ENCODE results near the gene DRD2.

Gene DRD2

DNA sequence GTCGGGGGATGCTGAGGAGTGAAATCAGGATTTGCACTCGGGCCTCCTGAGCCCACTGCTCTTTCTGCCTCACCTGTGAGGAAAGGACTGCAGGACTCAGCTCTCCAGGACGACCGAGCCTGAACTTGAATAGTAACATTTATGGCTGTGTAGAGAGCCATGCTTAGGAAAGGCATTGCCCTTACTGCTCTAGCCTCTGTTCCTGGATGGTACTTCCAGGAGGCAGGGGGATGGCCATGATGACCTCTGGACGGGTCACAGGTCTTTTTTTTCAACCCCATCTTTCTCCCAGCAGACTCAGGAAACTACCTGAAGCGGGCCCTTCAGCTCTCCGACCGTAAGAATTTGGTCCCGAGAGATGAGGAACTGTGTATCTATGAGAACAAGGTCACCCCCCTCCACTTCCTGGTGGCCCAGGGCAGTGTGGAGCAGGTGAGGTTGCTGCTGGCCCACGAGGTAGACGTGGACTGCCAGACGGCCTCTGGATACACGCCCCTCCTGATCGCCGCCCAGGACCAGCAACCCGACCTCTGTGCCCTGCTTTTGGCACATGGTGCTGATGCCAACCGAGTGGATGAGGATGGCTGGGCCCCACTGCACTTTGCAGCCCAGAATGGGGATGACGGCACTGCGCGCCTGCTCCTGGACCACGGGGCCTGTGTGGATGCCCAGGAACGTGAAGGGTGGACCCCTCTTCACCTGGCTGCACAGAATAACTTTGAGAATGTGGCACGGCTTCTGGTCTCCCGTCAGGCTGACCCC, 76.3 kb downstream of the DRD2 start:
- peaks cover 14% of the 10 kb centered on the region for H3K27me3 ChIP-seq (ENCODE audit: insufficient read depth, low read length)

DNA sequence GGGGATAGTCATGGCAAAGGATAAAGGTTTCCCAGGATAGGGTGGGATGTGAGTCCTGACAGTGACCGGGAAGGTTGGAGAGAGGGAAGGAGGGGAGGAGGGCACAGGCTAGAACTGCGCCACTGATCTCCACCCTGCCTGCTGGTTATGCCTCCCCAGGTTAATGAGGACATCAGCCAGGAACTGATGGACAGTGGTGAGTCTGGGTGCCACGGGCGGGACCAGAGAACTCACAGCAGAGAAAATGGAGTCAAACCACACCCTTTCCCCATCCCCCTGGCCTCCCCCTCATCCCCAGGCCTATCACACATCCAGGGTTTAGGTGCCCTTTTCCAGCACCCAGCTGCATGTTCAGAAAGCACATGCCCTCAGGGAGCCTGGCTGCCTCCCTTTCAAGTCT, 77.4 kb downstream of the DRD2 start:
- H3K9me3 ChIP-seq (ENCODE audit: low read length): no peaks in the 10 kb centered on the region
- no peaks in the 10 kb centered on the region for H3K4me1 ChIP-seq (ENCODE audit: insufficient read depth, low read length)
- peaks cover 20% of the 10 kb centered on the region for H3K27me3 ChIP-seq (ENCODE audit: insufficient read depth, low read length)
- no peaks in the 10 kb centered on the region for H3K36me3 ChIP-seq (ENCODE audit: insufficient read depth, low read length)
- H3K4me3 ChIP-seq (ENCODE audit: low read length): no peak overlapping the region
- no peak overlapping the region for H2AFZ ChIP-seq (ENCODE audit: low read depth, low read length)

More for the DNA sequence above, 76.3 kb downstream of the DRD2 start:
- no peaks in the 10 kb centered on the region for H3K9me3 ChIP-seq (ENCODE audit: low read length)
- H3K36me3 ChIP-seq (ENCODE audit: insufficient read depth, low read length): no peaks in the 10 kb centered on the region
- H3K4me1 ChIP-seq (ENCODE audit: insufficient read depth, low read length): no peaks in the 10 kb centered on the region
- no peak overlapping the region for H2AFZ ChIP-seq (ENCODE audit: low read depth, low read length)
- no peak overlapping the region for H3K4me3 ChIP-seq (ENCODE audit: low read length)

DNA sequence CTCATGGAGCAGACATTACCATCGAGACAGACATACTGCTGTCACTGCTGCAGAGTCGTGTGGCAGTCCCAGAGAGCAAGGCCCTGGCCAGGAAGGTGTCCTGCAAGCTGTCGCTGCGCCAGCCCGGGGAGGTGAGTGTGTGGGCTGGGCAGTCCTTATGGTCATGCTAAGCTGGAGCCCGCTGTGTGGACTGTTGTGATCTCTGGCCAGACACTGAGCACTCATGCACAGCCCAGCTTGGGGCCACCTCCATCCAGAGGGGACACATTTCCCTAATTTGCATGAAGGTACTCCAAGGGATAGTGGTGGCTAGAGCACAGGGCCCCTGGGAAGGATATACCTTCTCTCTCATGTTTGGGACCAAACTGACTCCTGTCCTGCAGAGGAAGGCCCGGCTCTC, 78.0 kb downstream of the DRD2 start:
- Histone ChIP-seq H2AFZ (ENCODE audit: low read depth, low read length) (no peak overlapping the region), H3K27me3 (ENCODE audit: insufficient read depth, low read length) (peaks cover 20% of the 10 kb centered on the region), H3K4me1 (ENCODE audit: insufficient read depth, low read length) (no peaks in the 10 kb centered on the region), H3K9me3 (ENCODE audit: low read length) (no peaks in the 10 kb centered on the region), H3K36me3 (ENCODE audit: insufficient read depth, low read length) (no peaks in the 10 kb centered on the region), H3K4me3 (ENCODE audit: low read length) (no peak overlapping the region)

DNA sequence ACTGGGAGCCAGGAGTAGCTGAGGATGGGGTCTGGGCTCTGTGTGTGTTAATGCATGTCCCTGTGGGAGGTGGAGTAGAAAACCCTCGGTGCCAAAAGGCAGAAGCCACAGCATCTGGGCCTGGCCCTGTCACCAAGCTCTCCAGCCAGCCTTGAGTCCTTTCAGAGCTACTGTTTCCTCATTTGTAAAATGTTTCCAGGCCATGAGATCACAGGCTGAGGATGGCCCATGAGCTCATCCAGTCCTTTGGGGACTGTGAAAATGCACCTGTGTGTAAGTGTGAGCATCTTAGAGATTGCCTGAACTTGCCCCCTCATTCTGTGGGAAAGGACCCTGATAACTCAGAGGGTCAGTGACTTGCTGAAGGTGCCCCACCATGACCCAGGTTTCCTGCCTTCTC, 78.5 kb downstream of the DRD2 start:
- H3K4me1 ChIP-seq (ENCODE audit: insufficient read depth, low read length): no peaks in the 10 kb centered on the region
- H3K4me3 ChIP-seq (ENCODE audit: low read length): no peak overlapping the region
- no peaks in the 10 kb centered on the region for H3K9me3 ChIP-seq (ENCODE audit: low read length)
- no peaks in the 10 kb centered on the region for H3K36me3 ChIP-seq (ENCODE audit: insufficient read depth, low read length)
- no peak overlapping the region for H2AFZ ChIP-seq (ENCODE audit: low read depth, low read length)
- H3K27me3 ChIP-seq (ENCODE audit: insufficient read depth, low read length): peaks cover 22% of the 10 kb centered on the region

DNA sequence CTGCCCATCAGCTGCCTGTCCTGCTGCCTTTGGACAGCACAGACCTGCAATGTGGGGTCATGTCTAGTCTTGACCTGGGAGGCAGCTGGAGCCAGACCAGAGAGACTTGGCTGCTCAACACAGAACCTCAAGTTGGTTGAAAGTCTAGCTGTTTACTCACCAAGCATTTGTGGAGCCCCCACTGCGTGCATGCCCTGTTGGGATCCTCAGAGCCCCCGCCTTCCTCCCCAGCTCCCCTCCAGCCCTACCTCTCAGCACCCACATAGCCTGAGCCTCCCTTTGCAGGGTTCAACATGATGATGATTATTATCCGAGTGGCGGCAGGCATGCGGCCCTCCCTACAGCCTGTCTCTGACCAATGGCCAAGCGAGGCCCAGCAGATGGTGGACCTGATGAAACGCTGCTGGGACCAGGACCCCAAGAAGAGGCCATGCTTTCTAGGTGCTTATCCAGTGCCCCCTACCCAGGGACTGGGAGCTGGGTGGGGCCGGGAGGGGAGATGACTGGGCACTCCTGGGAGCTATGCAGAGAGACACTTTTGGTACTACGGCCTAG, 79.3 kb downstream of the DRD2 start:
- no peaks in the 10 kb centered on the region for H3K9me3 ChIP-seq (ENCODE audit: low read length)
- H3K4me3 ChIP-seq (ENCODE audit: low read length): no peak overlapping the region
- H3K4me1 ChIP-seq (ENCODE audit: insufficient read depth, low read length): no peaks in the 10 kb centered on the region
- H3K27me3 ChIP-seq (ENCODE audit: insufficient read depth, low read length): peaks cover 27% of the 10 kb centered on the region
- H2AFZ ChIP-seq (ENCODE audit: low read depth, low read length): no peak overlapping the region
- H3K36me3 ChIP-seq (ENCODE audit: insufficient read depth, low read length): no peaks in the 10 kb centered on the region

DNA sequence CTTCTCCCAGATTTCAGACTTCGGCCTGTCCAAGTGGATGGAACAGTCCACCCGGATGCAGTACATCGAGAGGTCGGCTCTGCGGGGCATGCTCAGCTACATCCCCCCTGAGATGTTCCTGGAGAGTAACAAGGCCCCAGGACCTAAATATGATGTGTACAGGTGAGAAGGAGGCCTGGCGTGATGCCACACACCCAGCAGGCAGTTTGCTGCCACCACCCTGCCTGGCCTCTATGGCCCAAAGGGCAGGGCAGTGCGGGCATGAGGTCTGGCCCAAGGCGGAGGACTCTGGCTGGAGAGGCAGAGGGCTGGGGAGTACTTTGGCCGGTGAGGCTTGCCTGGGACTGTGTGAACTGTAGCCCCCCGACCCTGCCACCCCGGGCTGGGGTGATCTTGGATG, 80.3 kb downstream of the DRD2 start:
- H3K4me3 ChIP-seq (ENCODE audit: low read length): no peak overlapping the region
- H3K4me1 ChIP-seq (ENCODE audit: insufficient read depth, low read length): no peaks in the 10 kb centered on the region
- no peaks in the 10 kb centered on the region for H3K36me3 ChIP-seq (ENCODE audit: insufficient read depth, low read length)
- H3K27me3 ChIP-seq (ENCODE audit: insufficient read depth, low read length): peaks cover 25% of the 10 kb centered on the region
- H2AFZ ChIP-seq (ENCODE audit: low read depth, low read length): no peak overlapping the region
- no peaks in the 10 kb centered on the region for H3K9me3 ChIP-seq (ENCODE audit: low read length)

DNA sequence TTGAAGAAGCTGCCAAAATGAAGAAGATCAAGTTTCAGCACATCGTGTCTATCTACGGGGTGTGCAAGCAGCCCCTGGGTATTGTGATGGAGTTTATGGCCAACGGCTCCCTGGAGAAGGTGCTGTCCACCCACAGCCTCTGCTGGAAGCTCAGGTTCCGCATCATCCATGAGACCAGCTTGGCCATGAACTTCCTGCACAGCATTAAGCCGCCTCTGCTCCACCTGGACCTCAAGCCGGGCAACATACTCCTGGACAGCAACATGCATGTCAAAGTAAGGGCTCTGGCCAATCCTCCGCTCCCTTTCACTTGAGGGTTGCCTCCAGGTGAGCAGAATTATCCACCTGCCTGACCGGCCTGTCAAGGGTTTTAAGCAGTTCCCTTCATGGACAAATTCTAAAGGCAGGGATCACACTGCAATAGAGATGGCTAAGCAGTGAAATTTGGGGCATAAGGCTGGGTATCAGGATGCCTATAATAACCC, 81.7 kb downstream of the DRD2 start:
- Histone ChIP-seq H3K27me3 (ENCODE audit: insufficient read depth, low read length) (peaks cover 26% of the 10 kb centered on the region), H2AFZ (ENCODE audit: low read depth, low read length) (no peak overlapping the region), H3K9me3 (ENCODE audit: low read length) (no peaks in the 10 kb centered on the region), H3K4me3 (ENCODE audit: low read length) (no peak overlapping the region), H3K36me3 (ENCODE audit: insufficient read depth, low read length) (no peaks in the 10 kb centered on the region), H3K4me1 (ENCODE audit: insufficient read depth, low read length) (no peaks in the 10 kb centered on the region)

DNA sequence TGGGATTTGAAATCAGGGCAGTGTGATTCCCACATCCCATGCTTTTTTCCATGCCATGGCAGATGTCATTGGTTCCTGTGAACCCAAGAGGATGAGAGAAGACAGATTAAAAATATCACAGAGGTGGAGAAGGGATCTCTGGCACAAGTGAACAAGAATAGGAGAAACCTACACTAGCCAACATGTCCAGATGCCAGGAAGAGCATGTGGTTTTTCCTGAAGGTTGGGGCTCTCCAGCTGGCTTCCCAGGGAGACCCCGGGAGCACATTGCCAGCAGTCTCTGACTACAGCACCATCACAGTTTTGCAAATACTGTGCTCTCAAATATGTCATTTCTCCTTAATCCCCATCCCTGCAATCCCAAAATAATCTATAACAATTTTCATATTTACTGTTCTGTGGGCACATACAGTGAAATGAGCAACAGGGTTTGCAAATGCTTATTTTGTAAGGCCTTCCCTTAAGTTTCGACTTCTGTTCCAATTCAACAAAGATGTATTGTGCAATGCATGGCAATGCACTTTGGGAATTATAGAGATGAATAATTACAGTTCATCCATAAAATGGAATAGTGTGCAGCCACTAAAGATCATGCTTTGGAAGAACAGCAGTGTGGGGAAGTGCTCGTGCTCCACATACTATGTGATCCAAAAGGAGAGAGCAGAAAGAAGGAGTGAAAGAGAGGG, 82.8 kb downstream of the DRD2 start:
- H3K9me3 ChIP-seq (ENCODE audit: low read length): peaks cover 2% of the 10 kb centered on the region
- H3K4me1 ChIP-seq (ENCODE audit: insufficient read depth, low read length): no peaks in the 10 kb centered on the region
- no peak overlapping the region for H2AFZ ChIP-seq (ENCODE audit: low read depth, low read length)
- H3K36me3 ChIP-seq (ENCODE audit: insufficient read depth, low read length): no peaks in the 10 kb centered on the region
- H3K27me3 ChIP-seq (ENCODE audit: insufficient read depth, low read length): peaks cover 35% of the 10 kb centered on the region
- no peak overlapping the region for H3K4me3 ChIP-seq (ENCODE audit: low read length)

DNA sequence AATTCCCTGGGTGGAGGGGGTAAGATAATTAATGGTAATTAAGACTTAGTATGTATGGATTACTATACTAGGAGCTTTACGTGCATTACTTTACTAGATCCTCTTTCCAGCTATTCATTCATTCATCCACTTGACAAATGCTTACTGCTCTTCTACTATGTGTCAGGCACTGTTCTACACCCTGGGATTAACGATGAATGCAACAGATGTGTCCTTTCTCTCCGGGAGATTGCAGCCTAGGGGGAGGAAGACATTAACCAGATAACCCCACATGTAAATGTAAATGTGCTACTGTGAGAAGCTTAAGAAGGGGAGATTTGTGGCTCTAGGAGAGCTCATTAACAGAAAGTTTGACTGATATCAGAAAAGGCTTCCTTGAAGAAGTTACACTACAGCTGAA, 85.9 kb downstream of the DRD2 start:
- no peak overlapping the region for H2AFZ ChIP-seq (ENCODE audit: low read depth, low read length)
- H3K27me3 ChIP-seq (ENCODE audit: insufficient read depth, low read length): peaks cover 43% of the 10 kb centered on the region
- H3K4me1 ChIP-seq (ENCODE audit: insufficient read depth, low read length): no peaks in the 10 kb centered on the region
- H3K36me3 ChIP-seq (ENCODE audit: insufficient read depth, low read length): no peaks in the 10 kb centered on the region
- no peak overlapping the region for H3K4me3 ChIP-seq (ENCODE audit: low read length)
- peaks cover 2% of the 10 kb centered on the region for H3K9me3 ChIP-seq (ENCODE audit: low read length)

DNA sequence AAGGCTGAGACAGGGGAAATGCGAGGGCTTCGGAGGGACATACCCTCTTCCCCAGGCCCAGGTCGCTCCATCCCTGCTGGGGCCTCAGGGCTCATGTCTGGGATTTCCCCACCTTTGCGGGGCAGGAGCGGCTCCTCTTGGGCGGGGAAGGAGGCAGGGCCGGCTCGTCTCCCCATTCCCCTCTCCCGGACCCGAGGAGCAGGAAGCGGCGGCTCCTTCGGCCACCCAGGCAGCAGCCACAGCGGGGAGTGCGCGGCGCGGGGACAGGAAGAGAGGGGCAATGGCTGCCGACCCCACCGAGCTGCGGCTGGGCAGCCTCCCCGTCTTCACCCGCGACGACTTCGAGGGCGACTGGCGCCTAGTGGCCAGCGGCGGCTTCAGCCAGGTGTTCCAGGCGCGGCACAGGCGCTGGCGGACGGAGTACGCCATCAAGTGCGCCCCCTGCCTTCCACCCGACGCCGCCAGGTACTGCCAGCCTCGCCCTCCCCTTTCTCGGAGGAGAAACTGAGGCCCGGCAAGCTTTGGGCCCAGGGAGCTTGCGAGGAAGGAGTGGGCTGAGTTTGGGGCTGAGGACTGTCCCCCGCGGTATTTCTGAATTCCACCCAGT, 87.5 kb downstream of the DRD2 start, which contains the start of gene ANKK1:
TSS of gene ANKK1 (plus strand) at position 175 of the 607 bp plus-strand sequence. CDS start at position 281, 106 bp downstream.
- Histone ChIP-seq H3K36me3 (ENCODE audit: insufficient read depth, low read length) (no peaks in the 10 kb centered on the region), H3K4me3 (ENCODE audit: low read length) (no peak within 1 kb of the TSS), H2AFZ (ENCODE audit: low read depth, low read length) (no peak within 1 kb of the TSS), H3K4me1 (ENCODE audit: insufficient read depth, low read length) (no peaks in the 10 kb centered on the region), H3K9me3 (ENCODE audit: low read length) (peaks cover 2% of the 10 kb centered on the region), H3K27me3 (ENCODE audit: insufficient read depth, low read length) (peaks cover 37% of the 10 kb centered on the region)

DNA sequence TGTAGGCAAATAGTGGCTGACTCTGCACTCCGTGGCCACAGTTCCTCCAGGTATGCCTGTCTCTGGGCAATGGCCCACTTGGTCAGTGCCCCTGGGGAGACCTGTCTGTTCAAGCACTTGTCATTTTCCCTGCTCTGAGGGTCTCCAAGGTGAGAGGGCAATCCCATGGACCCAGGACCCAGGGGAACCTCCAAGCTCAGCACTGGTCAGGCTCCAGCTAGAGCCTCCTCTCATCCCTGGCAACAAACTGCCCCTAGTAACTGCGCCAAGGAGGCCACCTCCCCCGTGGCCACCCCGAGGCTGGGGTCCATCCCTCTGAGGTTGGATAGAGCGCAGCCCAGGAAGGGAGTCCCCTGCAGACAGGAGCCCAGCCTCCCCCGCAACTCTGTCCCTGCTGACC, 88.3 kb downstream of the DRD2 start:
- Histone ChIP-seq H3K4me3 (ENCODE audit: low read length) (no peak overlapping the region), H2AFZ (ENCODE audit: low read depth, low read length) (no peak overlapping the region), H3K36me3 (ENCODE audit: insufficient read depth, low read length) (no peaks in the 10 kb centered on the region), H3K9me3 (ENCODE audit: low read length) (peaks cover 2% of the 10 kb centered on the region), H3K27me3 (ENCODE audit: insufficient read depth, low read length) (peaks cover 36% of the 10 kb centered on the region), H3K4me1 (ENCODE audit: insufficient read depth, low read length) (no peaks in the 10 kb centered on the region)

DNA sequence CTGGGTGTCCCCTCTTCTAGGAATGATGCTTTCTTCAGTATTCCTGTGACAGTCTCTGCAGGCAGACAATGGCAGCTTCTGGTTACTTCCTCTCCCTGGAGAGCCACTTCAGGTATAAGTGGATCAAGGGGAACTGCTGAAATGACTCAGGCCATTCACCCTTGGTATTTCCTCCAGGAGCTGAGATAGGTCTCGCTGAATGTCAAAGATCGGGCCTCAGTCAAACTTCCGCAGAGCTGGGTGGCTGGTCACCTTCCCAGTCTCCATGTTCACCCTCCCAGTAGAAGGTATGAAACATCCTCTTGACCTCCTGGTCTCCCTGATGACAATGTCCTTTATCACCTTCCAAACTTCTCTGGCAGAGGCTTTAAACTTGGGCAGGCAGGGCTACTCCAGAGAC, 89.4 kb downstream of the DRD2 start:
- H3K36me3 ChIP-seq (ENCODE audit: insufficient read depth, low read length): no peaks in the 10 kb centered on the region
- no peak overlapping the region for H3K4me3 ChIP-seq (ENCODE audit: low read length)
- H2AFZ ChIP-seq (ENCODE audit: low read depth, low read length): no peak overlapping the region
- H3K4me1 ChIP-seq (ENCODE audit: insufficient read depth, low read length): no peaks in the 10 kb centered on the region
- H3K9me3 ChIP-seq (ENCODE audit: low read length): peaks cover 2% of the 10 kb centered on the region
- H3K27me3 ChIP-seq (ENCODE audit: insufficient read depth, low read length): peaks cover 30% of the 10 kb centered on the region

DNA sequence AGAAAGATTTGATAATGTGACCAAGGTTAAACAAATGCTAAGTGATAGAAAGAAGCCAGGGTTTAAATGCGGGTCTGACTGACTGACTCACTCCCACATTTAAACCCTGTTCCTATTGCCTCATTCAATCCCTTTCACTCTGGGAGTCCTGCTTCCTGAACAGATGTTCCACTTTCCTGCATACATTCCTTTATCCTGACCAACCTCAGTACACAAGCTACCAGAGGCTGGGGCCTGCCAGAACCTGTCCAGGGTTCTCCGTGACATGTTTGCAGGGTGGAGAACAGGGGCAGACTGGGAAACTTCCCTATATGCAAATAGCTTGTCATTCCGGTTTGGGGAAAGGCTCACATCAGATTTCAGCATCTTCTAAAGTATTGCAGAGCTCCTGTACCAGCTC, 90.6 kb downstream of the DRD2 start:
- no peak overlapping the region for H2AFZ ChIP-seq (ENCODE audit: low read depth, low read length)
- no peaks in the 10 kb centered on the region for H3K4me1 ChIP-seq (ENCODE audit: insufficient read depth, low read length)
- no peaks in the 10 kb centered on the region for H3K36me3 ChIP-seq (ENCODE audit: insufficient read depth, low read length)
- H3K4me3 ChIP-seq (ENCODE audit: low read length): no peak overlapping the region
- H3K27me3 ChIP-seq (ENCODE audit: insufficient read depth, low read length): peaks cover 30% of the 10 kb centered on the region
- peaks cover 2% of the 10 kb centered on the region for H3K9me3 ChIP-seq (ENCODE audit: low read length)

All from neuron (in vitro differentiated cells).